PC-9 (cell line): ENCODE results near the gene PNLIP. TPM values are rescaled to one million over a fixed set of nuclear protein-coding genes. Genes with fewer than 3 reads are reported as not detected.

Experiments used
- BruUV-seq: library from RNA; stranded (reverse); fragments of 400-500 nt; replicated peaks from 2 replicates; lab custom pipeline; 2021; lab: Mats Ljungman, UMichigan
- CTCF ChIA-PET: fragments of 300-600 bp; sonication (Branson Sonifier 250); formaldehyde crosslinking; loops from one replicate; lab custom pipeline; 2022; ENCODE audit warnings: antibody characterized with exemption; lab: Charles Lee
- POLR2A ChIA-PET: fragments of 300-600 bp; sonication (Branson Sonifier 250); formaldehyde crosslinking; loops from one replicate; lab custom pipeline; 2022; ENCODE audit warnings: antibody characterized with exemption; ENCODE audit not compliant: unreplicated experiment; lab: Charles Lee
- DNase-seq, 2 experiments: peaks; one replicate each; pipeline versions ENCODE4 v3.0.0 to v3.0.0-alpha.2; 2015 to 2022; ENCODE audit warnings: mixed read lengths in 1 of 2
- H2AFZ ChIP-seq: fragments of 200-600 bp; sonication (generic); 2 replicates; pipeline ENCODE4 v1.8.1; 2017; ENCODE audit warnings: antibody characterized with exemption
- H3F3A ChIP-seq: fragments of 200-600 bp; sonication (generic); 2 replicates; pipeline ENCODE4 v1.8.1; 2017; ENCODE audit warnings: antibody characterized with exemption, mild to moderate bottlenecking, low read depth; ENCODE audit not compliant: insufficient read depth
- H3K27ac ChIP-seq: fragments of 200-600 bp; sonication (generic); 2 replicates; pipeline ENCODE4 v1.6.1; 2016; ENCODE audit warnings: mixed run types
- H3K27me3 ChIP-seq: fragments of 200-600 bp; sonication (generic); 2 replicates; pipeline ENCODE4 v1.6.1; 2016; ENCODE audit warnings: low read depth, mixed run types; ENCODE audit not compliant: insufficient read depth
- H3K36me3 ChIP-seq: fragments of 200-600 bp; sonication (generic); 2 replicates; pipeline ENCODE4 v1.6.1; 2016; ENCODE audit warnings: low read depth, mixed run types
- H3K4me1 ChIP-seq: fragments of 200-600 bp; sonication (generic); replicated peaks from 2 replicates; pipeline ENCODE4 v1.6.1; 2016; ENCODE audit warnings: mixed run types; ENCODE audit not compliant: insufficient read depth
- H3K4me2 ChIP-seq: fragments of 200-600 bp; sonication (generic); 2 replicates; pipeline ENCODE4 v1.6.1; 2017; ENCODE audit warnings: mixed run types
- H3K4me3 ChIP-seq: fragments of 200-600 bp; sonication (generic); 2 replicates; pipeline ENCODE4 v1.6.1; 2016; ENCODE audit warnings: mixed run types
- H3K79me2 ChIP-seq: fragments of 200-600 bp; sonication (generic); 2 replicates; pipeline ENCODE4 v1.6.1; 2017; ENCODE audit warnings: low read depth, mixed run types
- H3K9me2 ChIP-seq: fragments of 200-600 bp; sonication (generic); 2 replicates; pipeline ENCODE4 v1.8.1; 2017; ENCODE audit warnings: mild to moderate bottlenecking; ENCODE audit not compliant: insufficient read depth
- H3K9me3 ChIP-seq: fragments of 200-600 bp; sonication (generic); 2 replicates; pipeline ENCODE4 v1.8.1; 2016; ENCODE audit warnings: low read depth; ENCODE audit not compliant: insufficient read depth
- H4K20me1 ChIP-seq: fragments of 200-600 bp; sonication (generic); 2 replicates; pipeline ENCODE4 v1.8.1; 2017; ENCODE audit not compliant: insufficient read depth
- CTCF ChIP-seq: fragments of 200-600 bp; sonication (generic); conservative IDR thresholded peaks from 2 replicates; pipeline ENCODE4 v1.6.1; 2017; ENCODE audit warnings: mixed run types, antibody characterized with exemption, mild to moderate bottlenecking, moderate library complexity
- EZH2 ChIP-seq: fragments of 200-600 bp; sonication (generic); IDR thresholded peaks from 2 replicates; pipeline ENCODE4 v1.8.0; 2017; ENCODE audit warnings: antibody characterized with exemption, low read depth
- intact Hi-C: fragments of 100-400 bp; cut with micrococcal nuclease; formaldehyde crosslinking; loops from one replicate; pipeline ENCODE4 v1.10.0; 2022; ENCODE audit not compliant: unreplicated experiment
- total RNA-seq: library from RNA; stranded (reverse); gene quantifications from 2 replicates; pipeline ENCODE4 v1.2.3, GENCODE V29; 2021

PNLIP gene
- total RNA-seq, 1 experiment from 2014 or later = not detected

- H3K4me1 ChIP-seq = no peaks in the 10 kb centered on the region
- H3K27me3 ChIP-seq = peaks cover 72% of the 10 kb centered on the region
- ChIA-PET CTCF (no interaction called here), POLR2A (no interaction called here)
- H3K4me3 ChIP-seq = no peak overlapping the region
- no peaks in the 10 kb centered on the region for H3K79me2 ChIP-seq
- DNase-seq = no peak
- no peaks in the 10 kb centered on the region for H3K36me3 ChIP-seq
- no peak overlapping the region for H2AFZ ChIP-seq
- BruUV-seq = no TSS peak
- H3K9me3 ChIP-seq = no peaks in the 10 kb centered on the region
- no peaks in the 10 kb centered on the region for H4K20me1 ChIP-seq
- no peak for TF ChIP-seq CTCF
- TF ChIP-seq EZH2 = no peak
- intact Hi-C loops = no loop called here
- H3K9me2 ChIP-seq = no peaks in the 10 kb centered on the region
- H3K4me2 ChIP-seq = no peak overlapping the region
- H3F3A ChIP-seq = no peaks in the 10 kb centered on the region
- H3K27ac ChIP-seq = no peak overlapping the region
Observed at GRCh38 chr10:116594525-116595035, 48.8 kb downstream of the PNLIP start.

- TF ChIP-seq EZH2 = no peak
- TF ChIP-seq CTCF = no peak
- no peaks in the 10 kb centered on the region for H3K9me2 ChIP-seq
- no peak overlapping the region for H3K27ac ChIP-seq
- DNase-seq = no peak
- H3K36me3 ChIP-seq = no peaks in the 10 kb centered on the region
- no peak overlapping the region for H3K4me3 ChIP-seq
- BruUV-seq = no TSS peak
- no peaks in the 10 kb centered on the region for H3K4me1 ChIP-seq
- no peaks in the 10 kb centered on the region for H4K20me1 ChIP-seq
- H3K79me2 ChIP-seq = no peaks in the 10 kb centered on the region
- H3F3A ChIP-seq = no peaks in the 10 kb centered on the region
- intact Hi-C loops = no loop called here
- ChIA-PET POLR2A (no interaction called here), CTCF (no interaction called here)
- no peak overlapping the region for H3K4me2 ChIP-seq
- peaks cover 81% of the 10 kb centered on the region for H3K27me3 ChIP-seq
- no peaks in the 10 kb centered on the region for H3K9me3 ChIP-seq
- no peak overlapping the region for H2AFZ ChIP-seq
Observed at GRCh38 chr10:116596062-116596461, 50.3 kb downstream of the PNLIP start.

- DNase-seq = no peak
- Histone ChIP-seq H3K36me3 (no peaks in the 10 kb centered on the region), H3K27me3 (peaks cover 76% of the 10 kb centered on the region), H3K4me2 (no peak overlapping the region), H3K9me3 (no peaks in the 10 kb centered on the region), H3K4me3 (no peak overlapping the region), H3F3A (no peaks in the 10 kb centered on the region), H3K79me2 (no peaks in the 10 kb centered on the region), H3K27ac (no peak overlapping the region), H4K20me1 (no peaks in the 10 kb centered on the region), H2AFZ (no peak overlapping the region), H3K9me2 (no peaks in the 10 kb centered on the region), H3K4me1 (no peaks in the 10 kb centered on the region)
- BruUV-seq = no TSS peak
- CTCF ChIA-PET = no interaction called here
- intact Hi-C loops = no loop called here
- POLR2A ChIA-PET = no interaction called here
- no peak for TF ChIP-seq CTCF
- TF ChIP-seq EZH2 = no peak
Observed at GRCh38 chr10:116597543-116597942, 51.8 kb downstream of the PNLIP start.
